ENCODE results near the gene WNT3A.

WNT3A gene

DNA sequence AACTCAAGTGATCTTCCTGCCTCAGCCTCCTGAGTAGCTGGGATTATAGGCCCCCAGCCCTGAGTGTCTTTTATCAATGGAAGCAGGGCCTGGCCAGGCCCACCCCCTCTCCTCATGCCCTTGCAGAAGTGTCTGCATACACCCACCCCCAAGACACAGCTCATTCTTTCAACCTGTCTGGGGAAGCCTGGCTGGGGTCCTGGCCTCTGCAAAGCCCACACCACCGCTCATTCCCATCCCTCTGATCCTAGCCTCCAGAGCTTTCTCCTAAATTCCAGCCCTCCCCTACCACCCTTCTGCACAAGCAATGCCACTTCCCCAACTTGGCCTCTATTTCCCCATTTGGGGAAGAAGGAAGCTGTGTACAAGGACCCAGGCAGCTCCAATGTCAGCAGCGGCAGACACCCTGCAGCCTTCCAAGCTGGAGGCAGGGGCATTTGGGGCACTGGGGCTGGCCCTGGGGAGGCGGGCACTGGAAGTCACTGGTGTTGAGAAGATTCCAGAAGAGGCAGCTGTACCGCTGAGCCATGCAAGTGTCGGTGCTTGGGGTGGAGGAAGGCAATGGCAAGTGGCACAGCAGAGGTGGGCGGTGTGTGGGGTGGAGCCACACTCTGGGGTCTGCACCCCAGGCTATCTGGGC, 42.0 kb downstream of the WNT3A start:
- no peak for DNase-seq (ENCODE audit: low spot score)

DNA sequence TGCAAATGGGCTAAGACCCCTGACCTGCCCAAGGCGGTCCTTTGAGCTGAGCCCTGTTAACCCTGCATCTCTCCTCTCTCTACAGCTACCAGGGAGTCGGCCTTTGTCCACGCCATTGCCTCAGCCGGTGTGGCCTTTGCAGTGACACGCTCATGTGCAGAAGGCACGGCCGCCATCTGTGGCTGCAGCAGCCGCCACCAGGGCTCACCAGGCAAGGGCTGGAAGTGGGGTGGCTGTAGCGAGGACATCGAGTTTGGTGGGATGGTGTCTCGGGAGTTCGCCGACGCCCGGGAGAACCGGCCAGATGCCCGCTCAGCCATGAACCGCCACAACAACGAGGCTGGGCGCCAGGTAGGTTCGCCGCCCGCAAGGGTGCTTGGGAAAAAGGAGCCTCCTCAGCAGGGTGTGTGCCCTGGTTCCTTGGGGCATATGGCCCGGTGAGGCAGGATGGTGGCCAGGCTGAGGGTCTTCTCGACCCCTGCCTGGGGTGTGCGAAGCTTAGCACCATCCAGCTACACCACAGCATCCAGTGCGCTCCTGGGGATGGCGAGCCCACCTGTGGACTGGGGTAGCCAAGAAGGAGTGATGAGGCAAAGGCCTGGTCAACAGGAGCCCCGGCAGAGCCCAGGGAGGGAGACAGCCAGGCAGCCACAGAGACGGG, 43.9 kb downstream of the WNT3A start:
- DNase-seq (ENCODE audit: low spot score): no peak

GRCh38 chr1:228058172-228058948, 51.6 kb downstream of the WNT3A start:
- no peak for DNase-seq (ENCODE audit: low spot score)

DNA sequence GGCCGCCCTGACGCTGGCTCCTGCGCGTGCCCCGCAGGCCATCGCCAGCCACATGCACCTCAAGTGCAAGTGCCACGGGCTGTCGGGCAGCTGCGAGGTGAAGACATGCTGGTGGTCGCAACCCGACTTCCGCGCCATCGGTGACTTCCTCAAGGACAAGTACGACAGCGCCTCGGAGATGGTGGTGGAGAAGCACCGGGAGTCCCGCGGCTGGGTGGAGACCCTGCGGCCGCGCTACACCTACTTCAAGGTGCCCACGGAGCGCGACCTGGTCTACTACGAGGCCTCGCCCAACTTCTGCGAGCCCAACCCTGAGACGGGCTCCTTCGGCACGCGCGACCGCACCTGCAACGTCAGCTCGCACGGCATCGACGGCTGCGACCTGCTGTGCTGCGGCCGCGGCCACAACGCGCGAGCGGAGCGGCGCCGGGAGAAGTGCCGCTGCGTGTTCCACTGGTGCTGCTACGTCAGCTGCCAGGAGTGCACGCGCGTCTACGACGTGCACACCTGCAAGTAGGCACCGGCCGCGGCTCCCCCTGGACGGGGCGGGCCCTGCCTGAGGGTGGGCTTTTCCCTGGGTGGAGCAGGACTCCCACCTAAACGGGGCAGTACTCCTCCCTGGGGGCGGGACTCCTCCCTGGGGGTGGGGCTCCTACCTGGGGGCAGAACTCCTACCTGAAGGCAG, 52.3 kb downstream of the WNT3A start:
- DNase-seq (ENCODE audit: low spot score): no peak

- DNase-seq (ENCODE audit: low spot score): no peak
Measured at GRCh38 chr1:228059634-228060457, 53.0 kb downstream of the WNT3A start.

- DNase-seq (ENCODE audit: low spot score): no peak
Measured at GRCh38 chr1:228060458-228061190, 53.8 kb downstream of the WNT3A start.

- no peak for DNase-seq (ENCODE audit: low spot score)
Measured at GRCh38 chr1:228061411-228062084, 54.8 kb downstream of the WNT3A start.

DNA sequence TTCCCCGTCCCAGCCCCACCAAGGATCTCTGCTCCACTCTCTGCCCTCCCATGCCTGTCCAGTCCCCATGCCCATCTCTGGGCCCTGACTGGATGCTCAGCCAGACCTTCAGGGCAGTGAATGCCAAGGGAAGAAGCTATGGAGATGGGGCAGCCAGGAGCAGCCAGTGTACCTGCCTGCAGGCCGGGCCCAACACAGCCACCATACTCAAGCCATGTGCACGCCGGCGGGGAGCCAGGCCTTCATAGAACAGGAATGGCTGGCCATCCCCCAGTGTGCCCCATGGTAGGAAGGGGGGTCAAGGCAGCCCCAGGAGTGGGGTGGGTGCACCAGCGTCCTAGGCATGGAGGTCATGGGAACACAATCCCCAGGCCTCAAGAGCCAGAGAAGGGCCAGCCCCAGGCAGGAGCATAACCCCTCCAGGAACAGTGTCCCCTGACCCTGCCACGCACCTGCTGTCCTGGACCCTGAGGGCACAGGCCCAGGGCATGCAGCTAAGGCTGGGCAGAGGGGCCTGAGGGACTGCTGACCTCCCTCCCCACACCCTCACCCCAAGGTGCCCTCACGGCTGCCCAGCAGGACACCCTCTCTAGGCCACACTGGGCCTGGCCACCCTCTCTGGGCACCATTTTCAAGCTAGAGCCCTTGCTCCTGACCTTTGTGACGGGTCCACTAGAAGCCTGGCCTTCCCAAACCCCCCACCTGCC, 55.4 kb downstream of the WNT3A start:
- no peak for DNase-seq (ENCODE audit: low spot score)

DNA sequence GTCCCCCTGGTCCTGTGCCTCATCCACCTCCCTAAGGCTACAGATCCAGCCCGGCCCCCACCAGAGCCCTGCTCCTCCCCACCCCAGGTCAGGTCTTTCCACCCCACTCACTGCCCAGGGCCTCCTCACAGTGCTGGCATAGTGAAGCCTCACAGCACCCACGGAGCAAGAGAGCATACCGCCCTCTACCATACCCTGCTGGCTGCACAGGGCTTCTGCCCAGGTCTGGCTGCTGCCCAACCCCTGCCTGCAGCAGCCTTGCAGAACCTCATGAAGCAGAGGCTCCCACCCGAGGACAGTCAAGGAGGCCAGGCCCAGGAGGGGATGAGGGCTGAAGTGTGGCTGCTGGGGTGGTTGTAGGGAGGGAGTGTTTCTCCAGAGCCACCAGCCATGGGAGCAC, 56.0 kb downstream of the WNT3A start:
- DNase-seq (ENCODE audit: low spot score): no peak

GRCh38 chr1:228063251-228064191, 56.7 kb downstream of the WNT3A start:
- no peak for DNase-seq (ENCODE audit: low spot score)

GRCh38 chr1:228064296-228064695, 57.5 kb downstream of the WNT3A start:
- no peak for DNase-seq (ENCODE audit: low spot score)

DNA sequence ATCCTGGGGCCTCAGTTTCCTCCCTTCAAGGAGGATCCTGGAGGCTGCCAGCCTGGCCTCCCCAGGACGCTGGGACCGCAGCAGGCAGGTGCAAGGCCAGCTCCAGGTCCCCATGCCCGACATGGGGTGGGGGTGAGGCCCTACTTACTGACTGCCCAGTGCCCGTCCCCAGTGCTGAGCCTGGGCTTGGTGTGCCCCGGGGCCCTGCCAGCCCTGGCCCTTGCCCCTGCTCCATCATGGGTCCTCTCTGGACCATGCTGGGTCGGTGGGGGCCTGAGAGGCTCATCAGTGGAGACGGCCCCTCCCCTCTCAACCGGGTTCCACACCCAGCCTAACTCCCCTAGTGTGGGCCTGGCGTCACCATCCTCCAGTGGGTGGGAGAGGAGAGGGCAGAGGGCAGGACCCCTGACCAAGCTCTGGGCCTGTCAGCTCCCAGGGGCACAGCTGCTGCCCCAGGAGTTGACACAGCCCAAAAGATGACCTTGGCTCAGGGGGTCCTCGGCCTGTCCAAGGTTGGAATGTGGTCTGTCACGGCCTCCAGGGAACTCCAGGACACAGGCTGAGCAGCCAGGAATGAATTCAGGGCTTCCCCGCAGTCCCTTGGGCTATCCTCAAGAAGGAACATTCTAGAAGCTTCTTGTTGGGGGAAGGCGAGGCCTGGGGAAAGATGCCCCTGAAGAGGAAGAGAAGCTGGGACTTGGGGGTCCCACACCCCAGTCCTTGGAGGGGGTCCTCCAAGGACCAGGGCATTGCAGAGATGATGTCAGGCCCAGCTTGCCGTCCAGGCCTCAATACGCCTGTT, 58.1 kb downstream of the WNT3A start:
- DNase-seq (ENCODE audit: low spot score): no peak

DNA sequence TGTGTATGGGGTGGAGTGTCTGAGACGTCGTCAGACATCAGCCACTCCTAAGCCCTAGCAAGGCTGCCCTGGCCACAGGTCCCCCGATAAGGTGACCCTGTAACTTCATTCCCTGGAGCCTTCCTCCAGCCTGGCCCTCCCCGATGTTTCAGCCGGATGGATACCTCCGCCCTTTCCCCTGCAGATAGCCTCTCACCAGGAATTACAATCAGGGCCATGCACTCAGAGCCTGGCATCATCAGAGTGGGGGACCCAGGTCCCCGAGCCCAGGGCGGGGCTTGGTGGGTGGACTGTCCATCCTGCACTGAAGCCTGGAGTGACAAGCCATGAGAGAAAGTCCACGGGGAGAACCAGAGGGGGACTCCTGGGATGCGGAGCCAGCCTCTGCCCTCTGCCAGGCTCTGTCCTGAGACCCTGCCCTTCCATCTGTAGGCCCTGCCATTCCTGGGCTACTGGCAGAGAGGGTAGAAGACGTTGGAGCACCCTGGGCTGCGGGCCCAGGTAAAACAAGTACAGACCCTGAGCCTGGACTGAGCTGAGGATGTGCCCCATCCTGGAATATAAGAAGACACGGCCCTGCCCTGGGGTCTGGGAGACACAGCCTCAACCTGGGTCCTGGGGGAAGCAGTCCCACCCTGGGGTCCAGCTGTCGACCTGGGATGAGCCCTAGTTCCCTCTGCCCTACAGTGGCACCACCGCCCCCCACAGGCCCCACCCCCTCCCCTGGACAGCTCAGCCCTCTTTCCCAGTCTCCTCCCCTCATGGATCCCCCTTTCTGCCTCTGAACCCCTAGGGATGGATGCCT, 58.9 kb downstream of the WNT3A start:
- DNase-seq (ENCODE audit: low spot score): no peak

- no peak for DNase-seq (ENCODE audit: low spot score)
Measured at GRCh38 chr1:228066416-228066815, 59.6 kb downstream of the WNT3A start.

DNA sequence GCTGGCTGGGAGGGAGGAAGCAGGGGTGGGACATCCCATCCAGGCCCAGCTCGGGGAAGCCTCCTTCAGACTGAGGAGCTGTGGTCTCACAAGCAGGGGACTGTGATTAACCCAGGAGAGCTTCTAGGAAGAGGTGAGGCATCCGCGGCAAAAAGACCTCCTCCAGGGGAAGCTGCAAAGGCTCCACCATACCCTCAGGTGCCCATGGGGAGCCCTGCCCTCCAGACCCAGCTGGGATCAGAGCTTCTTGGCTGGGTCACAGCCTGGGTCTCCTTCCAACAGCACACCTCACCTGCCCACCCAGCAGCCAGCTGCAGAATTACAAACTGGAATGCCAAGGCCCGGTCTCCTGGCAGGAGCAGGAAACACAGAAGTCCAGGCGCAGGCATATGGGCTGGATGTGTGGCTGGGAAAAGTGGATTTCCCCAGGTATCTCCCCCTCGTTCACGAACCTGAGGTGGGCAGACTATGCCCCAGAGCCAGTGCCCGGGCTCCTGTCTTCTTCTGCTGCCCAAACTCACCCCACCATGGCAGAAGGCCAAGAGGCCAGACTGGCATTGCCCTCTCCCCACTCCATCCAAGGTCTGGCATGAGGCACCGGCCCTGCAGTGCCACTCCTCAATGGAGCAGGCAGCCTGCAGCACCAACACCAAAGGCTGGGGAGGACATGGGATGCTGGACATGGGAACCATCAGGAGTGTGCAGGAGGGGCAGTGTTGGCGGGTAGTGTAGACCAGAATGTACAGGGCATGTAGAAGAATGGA, 60.3 kb downstream of the WNT3A start:
- no peak for DNase-seq (ENCODE audit: low spot score)

GRCh38 chr1:228068359-228068758, 61.6 kb downstream of the WNT3A start:
- no peak for DNase-seq (ENCODE audit: low spot score)

Measured in pons (tissue), 1 donor.